Measurements from ENCODE around the gene ATP2B2. TPM values are rescaled to one million over a fixed set of nuclear protein-coding genes. Genes with fewer than 3 reads are reported as not detected.

Gene ATP2B2
- total RNA-seq, 1 experiment from 2014 or later = not detected

DNA sequence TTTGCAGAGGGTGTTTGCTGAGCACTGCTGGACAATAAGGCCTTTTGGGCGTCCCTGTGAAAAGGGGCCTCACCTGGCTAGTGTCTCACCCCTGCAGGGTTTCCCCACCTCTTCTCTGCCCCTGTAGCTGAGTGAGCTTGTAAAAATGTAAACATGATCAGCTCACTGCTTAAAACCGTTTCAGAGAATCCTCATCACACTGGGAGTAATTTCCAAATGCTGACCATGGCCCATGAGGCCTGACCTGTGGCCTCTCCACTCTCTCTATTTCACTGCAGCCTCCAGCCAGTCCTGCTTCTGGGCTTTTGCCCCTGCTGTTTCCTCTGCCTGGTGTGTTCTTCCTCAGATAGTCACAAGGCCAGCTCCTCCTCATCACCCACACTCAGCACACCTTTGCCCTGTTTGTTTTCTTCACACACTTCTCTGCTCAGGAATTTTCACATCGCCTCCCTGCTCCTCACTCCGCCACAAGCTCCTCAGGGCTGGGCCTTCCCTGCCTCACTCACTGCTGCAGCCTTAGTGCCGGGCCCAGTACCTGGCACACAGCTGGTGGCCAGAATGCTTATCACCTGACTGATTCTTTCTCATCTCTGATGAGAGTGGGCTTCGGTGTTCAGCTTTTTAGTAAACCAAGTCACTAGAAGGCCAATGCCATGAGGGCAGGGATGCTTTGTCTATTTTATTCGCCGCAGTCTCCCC, 105.2 kb downstream of the ATP2B2 start:
- Histone ChIP-seq H3K4me1 (no peaks in the 10 kb centered on the region), H3K27me3 (peaks cover 22% of the 10 kb centered on the region; the same call in 1 of the 2 replicates)
- no peak for DNase-seq

DNA sequence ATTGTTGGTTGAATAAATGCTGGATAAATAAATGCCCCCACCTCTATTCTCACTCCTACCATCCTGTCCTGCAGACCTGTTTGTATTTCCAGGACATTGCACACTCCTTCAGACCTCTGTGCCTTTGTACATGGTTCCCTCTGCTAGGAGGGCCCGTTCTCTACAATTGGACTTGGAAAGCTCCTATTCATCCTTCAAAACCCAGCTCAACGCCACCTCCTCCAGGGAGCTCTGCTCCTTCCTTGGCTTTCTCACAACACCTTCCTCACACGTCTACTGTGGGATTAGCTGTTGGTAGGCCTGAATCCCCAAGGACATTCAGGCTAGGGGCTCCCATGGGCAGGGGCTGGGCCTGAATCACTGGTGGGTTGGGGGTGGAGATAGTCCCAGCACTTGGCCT, 105.8 kb downstream of the ATP2B2 start:
- DNase-seq = no peak
- no peaks in the 10 kb centered on the region for H3K9me3 ChIP-seq (replicated peaks)
- H3K36me3 ChIP-seq = no peaks in the 10 kb centered on the region
- H3K27ac ChIP-seq = no peak overlapping the region
- peaks cover 22% of the 10 kb centered on the region; the same call in 1 of the 2 replicates for H3K27me3 ChIP-seq
- H3K4me3 ChIP-seq = no peak overlapping the region
- no peaks in the 10 kb centered on the region for H3K4me1 ChIP-seq

More for the DNA sequence above, 105.2 kb downstream of the ATP2B2 start:
- Histone ChIP-seq H3K9me3 (replicated peaks) (no peaks in the 10 kb centered on the region), H3K27ac (no peak overlapping the region), H3K4me3 (no peak overlapping the region), H3K36me3 (no peaks in the 10 kb centered on the region)

DNA sequence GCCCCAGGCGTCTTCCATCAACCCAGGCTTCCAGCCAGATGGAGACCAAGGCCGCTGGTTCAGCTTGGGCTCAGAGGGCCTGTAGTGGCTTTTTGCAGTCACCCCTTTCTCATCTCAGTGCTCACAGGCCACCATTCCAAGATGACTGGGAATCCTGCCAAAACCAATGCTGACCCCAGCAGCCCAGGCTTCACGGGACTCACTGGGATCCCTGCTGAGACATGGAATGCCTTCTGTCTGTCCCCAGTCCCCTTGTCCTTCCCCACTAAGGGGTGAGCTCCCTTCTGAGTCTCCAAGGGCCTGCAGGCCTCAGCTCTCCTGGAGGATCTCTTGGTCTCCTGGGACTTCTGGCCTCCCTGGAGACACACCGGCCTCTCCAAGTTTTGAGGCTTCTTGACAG, 107.0 kb downstream of the ATP2B2 start:
- DNase-seq = no peak
- H3K27ac ChIP-seq = no peak overlapping the region
- H3K4me1 ChIP-seq = no peaks in the 10 kb centered on the region
- H3K27me3 ChIP-seq = peaks cover 22% of the 10 kb centered on the region; the same call in 1 of the 2 replicates
- H3K9me3 ChIP-seq (replicated peaks) = no peaks in the 10 kb centered on the region
- H3K36me3 ChIP-seq = no peaks in the 10 kb centered on the region
- H3K4me3 ChIP-seq = no peak overlapping the region

DNA sequence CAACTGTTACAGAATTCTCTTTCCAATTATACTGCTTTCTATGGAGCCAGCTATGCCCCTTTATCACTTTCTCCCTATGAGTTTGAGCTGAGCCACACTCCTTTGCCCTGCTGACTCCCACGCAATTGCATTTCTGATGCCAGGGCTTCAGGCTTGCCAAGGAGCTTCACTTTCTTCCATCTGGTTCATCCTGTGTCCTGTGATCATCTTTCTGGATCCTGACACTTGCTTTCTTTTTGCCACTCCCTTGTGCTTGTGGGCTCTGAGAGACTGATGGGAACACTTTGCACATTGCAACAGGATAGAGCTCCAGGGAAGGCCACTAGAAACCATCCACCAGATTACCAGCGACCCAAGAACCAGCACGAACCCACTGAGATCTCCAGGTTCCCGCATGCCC, 107.5 kb downstream of the ATP2B2 start:
- no peaks in the 10 kb centered on the region for H3K4me1 ChIP-seq
- H3K9me3 ChIP-seq (replicated peaks) = no peaks in the 10 kb centered on the region
- no peak overlapping the region for H3K4me3 ChIP-seq
- DNase-seq = no peak
- H3K27ac ChIP-seq = no peak overlapping the region
- H3K27me3 ChIP-seq = peaks cover 19% of the 10 kb centered on the region; the same call in 1 of the 2 replicates
- H3K36me3 ChIP-seq = no peaks in the 10 kb centered on the region

DNA sequence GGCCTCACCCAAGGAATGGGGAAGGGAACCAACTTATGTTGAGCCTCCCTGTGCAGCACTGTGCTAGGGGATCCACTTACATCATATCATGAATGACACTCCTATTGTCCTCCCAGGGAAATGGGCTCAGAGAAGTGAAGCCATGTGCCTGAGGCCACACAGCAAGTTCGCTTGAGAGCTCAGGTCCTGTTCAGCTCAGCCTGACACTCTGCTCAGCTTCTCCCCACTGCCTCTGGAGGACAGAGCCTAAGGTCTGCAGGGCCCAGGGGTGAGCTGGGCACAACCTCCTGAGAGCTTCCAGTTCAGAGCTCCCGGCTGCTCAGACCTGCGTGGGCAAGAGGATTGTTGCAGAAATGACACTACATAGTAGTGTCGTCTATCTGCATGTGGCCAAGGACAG, 108.5 kb downstream of the ATP2B2 start:
- H3K4me1 ChIP-seq = no peaks in the 10 kb centered on the region
- H3K36me3 ChIP-seq = no peaks in the 10 kb centered on the region
- no peaks in the 10 kb centered on the region for H3K9me3 ChIP-seq (replicated peaks)
- no peak overlapping the region for H3K27ac ChIP-seq
- H3K27me3 ChIP-seq = peaks cover 13% of the 10 kb centered on the region; the same call in 1 of the 2 replicates
- DNase-seq = no peak
- no peak overlapping the region for H3K4me3 ChIP-seq

DNA sequence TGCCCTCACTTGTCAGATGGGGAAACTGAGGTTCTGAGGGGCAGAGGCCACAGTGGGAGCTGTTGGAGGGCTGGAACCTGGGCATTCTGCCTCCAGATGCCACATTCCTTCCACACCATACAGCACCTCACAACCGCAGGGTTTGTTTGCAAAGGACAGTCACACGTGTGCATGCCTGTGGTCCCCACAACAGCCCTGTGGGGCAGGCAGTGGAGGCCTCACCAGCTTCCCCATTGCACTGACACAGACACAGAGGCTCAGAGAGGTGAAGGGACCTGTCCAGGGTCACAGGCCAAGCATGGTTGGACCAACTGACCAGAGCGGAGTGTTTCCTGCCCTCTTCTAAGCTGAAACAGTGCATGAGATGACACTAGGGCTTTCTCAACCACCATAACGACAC, 109.3 kb downstream of the ATP2B2 start:
- no peaks in the 10 kb centered on the region for H3K4me1 ChIP-seq
- no peak overlapping the region for H3K27ac ChIP-seq
- H3K27me3 ChIP-seq = peaks cover 13% of the 10 kb centered on the region; the same call in 1 of the 2 replicates
- no peaks in the 10 kb centered on the region for H3K9me3 ChIP-seq (replicated peaks)
- no peak for DNase-seq
- no peak overlapping the region for H3K4me3 ChIP-seq
- H3K36me3 ChIP-seq = no peaks in the 10 kb centered on the region

DNA sequence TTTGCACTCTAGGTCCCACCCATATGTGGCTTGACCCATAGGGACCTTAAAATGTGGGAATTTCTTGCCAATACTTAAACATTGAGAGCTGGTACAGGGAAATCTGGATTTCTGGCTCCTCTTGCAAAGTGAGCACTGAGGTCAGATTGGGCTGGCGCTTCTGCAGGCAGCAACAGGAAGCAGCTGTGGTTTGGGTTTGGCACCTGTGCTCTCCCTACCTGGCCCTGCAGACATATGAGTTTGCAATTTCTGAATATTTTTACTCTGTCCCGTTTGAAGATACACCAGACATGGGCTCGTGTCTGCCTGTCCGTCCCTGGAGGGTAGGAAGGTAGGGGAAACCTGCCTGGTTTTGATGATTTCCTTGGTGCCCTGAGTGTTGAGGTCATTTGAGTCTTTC, 109.7 kb downstream of the ATP2B2 start:
- DNase-seq = no peak
- Histone ChIP-seq H3K36me3 (no peaks in the 10 kb centered on the region), H3K4me3 (no peak overlapping the region), H3K27me3 (peaks cover 13% of the 10 kb centered on the region; the same call in 1 of the 2 replicates), H3K27ac (no peak overlapping the region), H3K4me1 (no peaks in the 10 kb centered on the region), H3K9me3 (replicated peaks) (no peaks in the 10 kb centered on the region)

DNA sequence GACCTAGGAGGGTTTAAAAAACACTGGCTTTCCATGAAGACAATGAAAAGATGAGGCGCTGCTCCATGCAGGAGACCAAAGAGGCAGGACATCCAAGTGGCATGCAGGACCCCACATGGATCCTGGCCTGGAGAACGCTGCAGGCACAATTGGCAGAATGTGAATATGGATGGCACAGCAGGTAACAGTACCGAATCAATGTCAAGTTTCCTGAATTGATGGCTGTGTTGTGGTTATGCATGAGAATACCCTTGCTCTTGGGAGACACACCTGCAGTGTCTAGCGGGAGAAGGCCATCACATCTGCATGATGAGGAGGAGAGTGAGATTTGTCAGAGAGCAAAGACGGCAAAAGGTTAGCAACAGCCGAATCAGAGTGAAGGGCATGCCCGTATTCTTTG, 110.2 kb downstream of the ATP2B2 start:
- peaks cover 13% of the 10 kb centered on the region; the same call in 1 of the 2 replicates for H3K27me3 ChIP-seq
- H3K4me1 ChIP-seq = no peaks in the 10 kb centered on the region
- no peak for DNase-seq
- H3K9me3 ChIP-seq (replicated peaks) = no peaks in the 10 kb centered on the region
- H3K36me3 ChIP-seq = no peaks in the 10 kb centered on the region
- no peak overlapping the region for H3K4me3 ChIP-seq
- H3K27ac ChIP-seq = no peak overlapping the region

DNA sequence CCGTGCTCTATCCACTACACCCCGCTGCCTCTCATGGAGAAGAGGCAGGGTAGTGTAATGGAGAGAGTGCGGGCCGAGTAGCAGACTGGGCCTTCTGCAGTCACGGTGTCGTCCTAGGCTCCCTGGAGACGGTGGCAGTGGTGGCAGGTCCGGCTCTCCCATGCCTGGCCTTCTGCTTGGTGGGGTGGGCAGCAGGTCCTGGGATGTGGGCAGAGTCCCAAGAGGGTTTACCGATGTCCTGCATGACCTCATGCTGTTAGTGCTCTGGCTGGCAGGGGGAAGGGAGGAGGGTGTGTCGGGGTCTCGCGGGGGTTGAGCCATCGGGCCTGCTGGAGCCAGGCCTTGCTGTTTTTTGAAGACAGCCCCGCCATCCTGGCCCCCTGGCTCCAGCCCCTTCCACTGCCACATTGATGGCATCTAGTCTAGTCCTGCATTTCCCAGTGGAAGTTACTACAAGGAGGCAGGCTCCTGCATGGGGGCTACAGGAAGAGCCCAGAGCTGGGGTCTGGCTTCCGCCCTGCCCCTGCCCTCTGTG, 110.8 kb downstream of the ATP2B2 start:
- Histone ChIP-seq H3K9me3 (replicated peaks) (no peaks in the 10 kb centered on the region), H3K36me3 (no peaks in the 10 kb centered on the region), H3K4me3 (no peak overlapping the region), H3K27me3 (peaks cover 10% of the 10 kb centered on the region; the same call in 1 of the 2 replicates), H3K27ac (no peak overlapping the region), H3K4me1 (no peaks in the 10 kb centered on the region)
- DNase-seq = no peak

DNA sequence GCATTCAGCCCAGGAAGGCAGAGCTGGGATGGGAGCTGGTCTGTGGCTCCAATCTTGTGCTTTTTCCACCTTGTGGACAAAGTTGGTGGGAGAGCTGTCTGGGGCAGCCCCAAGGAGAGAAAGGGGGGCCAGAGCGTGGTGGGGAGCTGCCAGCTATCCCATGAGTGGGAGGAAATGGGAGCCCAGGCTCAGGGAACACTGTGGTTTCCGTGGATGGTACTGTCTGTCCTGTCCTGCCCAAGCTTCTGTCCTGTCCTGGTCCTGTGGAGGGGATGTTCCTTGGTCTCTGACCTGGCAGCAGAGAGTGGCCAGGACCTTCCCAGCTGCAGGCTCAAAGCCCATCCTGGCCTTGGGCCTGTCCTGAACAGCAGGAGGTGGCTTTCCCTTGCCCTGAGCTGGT, 111.9 kb downstream of the ATP2B2 start:
- H3K4me1 ChIP-seq = no peaks in the 10 kb centered on the region
- H3K27ac ChIP-seq = no peak overlapping the region
- no peak overlapping the region for H3K4me3 ChIP-seq
- DNase-seq = no peak
- 0 out of 2 replicates have a peak, but pooled peaks cover 2% of the 10 kb centered on the region for H3K9me3 ChIP-seq (replicated peaks)
- H3K27me3 ChIP-seq = peaks cover 10% of the 10 kb centered on the region; the same call in 1 of the 2 replicates
- H3K36me3 ChIP-seq = no peaks in the 10 kb centered on the region

DNA sequence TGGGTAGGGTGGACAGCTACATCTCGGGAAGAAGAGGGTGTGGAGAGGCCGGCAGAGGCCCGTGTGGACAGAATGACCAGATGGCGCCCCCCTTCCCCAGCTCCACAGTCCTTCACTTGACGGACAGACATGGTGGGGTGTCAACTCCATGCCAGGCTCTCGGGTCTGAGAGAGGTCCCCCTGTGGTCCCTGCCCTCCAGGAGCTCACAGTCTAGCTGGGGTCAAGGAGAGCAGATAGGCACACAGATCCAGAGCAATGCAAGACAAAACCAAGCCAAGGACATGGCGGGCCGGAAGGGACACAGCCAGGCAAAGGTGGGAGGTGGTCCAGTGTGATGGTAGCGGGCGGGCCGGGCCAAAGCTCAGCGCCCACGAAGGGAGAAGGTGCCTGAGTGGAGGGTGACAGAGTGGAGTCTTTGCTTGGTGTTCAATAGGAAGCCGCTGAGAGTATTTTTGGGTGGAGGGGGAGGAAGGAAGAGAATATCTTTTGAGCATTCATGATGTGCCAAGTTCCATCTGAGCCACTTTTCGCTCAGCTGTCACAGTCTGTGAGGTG, 112.4 kb downstream of the ATP2B2 start:
- H3K27me3 ChIP-seq = peaks cover 5% of the 10 kb centered on the region; the same call in 1 of the 2 replicates
- H3K4me3 ChIP-seq = no peak overlapping the region
- no peaks in the 10 kb centered on the region for H3K4me1 ChIP-seq
- no peaks in the 10 kb centered on the region for H3K36me3 ChIP-seq
- no peak for DNase-seq
- no peak overlapping the region for H3K27ac ChIP-seq
- H3K9me3 ChIP-seq (replicated peaks) = 0 out of 2 replicates have a peak, but pooled peaks cover 2% of the 10 kb centered on the region

DNA sequence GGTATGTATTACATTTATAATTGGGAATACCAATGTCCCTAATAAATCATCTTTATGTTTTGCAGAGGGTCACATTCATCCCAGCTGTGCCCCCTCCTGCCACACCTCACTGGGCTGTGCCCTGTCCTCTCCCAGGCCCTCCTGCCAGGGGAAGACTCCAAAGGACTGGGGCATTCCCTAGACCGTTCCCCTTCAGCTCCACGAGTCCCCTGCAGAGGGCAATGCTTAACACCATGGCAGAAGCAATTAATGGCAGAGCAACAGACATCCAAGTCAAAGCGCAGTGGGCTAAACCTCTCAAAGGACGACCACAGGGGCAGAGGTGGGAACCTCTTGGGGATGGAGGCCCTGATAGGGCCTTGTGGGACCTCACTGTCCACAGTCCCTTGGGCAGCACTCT, 113.1 kb downstream of the ATP2B2 start:
- no peak for DNase-seq
- no peaks in the 10 kb centered on the region for H3K4me1 ChIP-seq
- H3K27me3 ChIP-seq = peaks cover 3% of the 10 kb centered on the region; the same call in 1 of the 2 replicates
- no peak overlapping the region for H3K27ac ChIP-seq
- 0 out of 2 replicates have a peak, but pooled peaks cover 5% of the 10 kb centered on the region for H3K9me3 ChIP-seq (replicated peaks)
- H3K4me3 ChIP-seq = no peak overlapping the region
- no peaks in the 10 kb centered on the region for H3K36me3 ChIP-seq

DNA sequence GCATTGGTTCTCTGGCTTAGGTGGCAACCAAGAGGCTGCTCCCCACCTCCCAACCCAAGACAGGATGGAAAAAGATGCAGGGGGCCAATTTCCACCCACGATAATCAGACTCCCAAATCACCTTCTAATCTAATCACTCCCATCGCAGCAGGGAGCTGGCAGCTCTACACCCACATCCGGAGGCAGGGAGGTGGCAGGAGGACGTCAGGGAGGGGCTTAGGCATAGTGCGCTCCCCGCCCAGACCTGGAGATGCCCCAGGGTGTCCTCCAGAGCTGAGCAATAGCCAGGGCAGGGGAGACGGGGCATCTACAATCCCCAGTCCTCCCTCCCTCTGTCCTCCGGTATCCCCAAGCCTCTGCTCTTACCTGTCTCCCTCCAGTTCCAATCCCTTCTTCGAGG, 114.0 kb downstream of the ATP2B2 start:
- H3K9me3 ChIP-seq (replicated peaks) = 0 out of 2 replicates have a peak, but pooled peaks cover 5% of the 10 kb centered on the region
- no peak overlapping the region for H3K27ac ChIP-seq
- no peaks in the 10 kb centered on the region for H3K36me3 ChIP-seq
- H3K4me1 ChIP-seq = no peaks in the 10 kb centered on the region
- H3K4me3 ChIP-seq = no peak overlapping the region
- peaks cover 3% of the 10 kb centered on the region; the same call in 1 of the 2 replicates for H3K27me3 ChIP-seq
- no peak for DNase-seq

DNA sequence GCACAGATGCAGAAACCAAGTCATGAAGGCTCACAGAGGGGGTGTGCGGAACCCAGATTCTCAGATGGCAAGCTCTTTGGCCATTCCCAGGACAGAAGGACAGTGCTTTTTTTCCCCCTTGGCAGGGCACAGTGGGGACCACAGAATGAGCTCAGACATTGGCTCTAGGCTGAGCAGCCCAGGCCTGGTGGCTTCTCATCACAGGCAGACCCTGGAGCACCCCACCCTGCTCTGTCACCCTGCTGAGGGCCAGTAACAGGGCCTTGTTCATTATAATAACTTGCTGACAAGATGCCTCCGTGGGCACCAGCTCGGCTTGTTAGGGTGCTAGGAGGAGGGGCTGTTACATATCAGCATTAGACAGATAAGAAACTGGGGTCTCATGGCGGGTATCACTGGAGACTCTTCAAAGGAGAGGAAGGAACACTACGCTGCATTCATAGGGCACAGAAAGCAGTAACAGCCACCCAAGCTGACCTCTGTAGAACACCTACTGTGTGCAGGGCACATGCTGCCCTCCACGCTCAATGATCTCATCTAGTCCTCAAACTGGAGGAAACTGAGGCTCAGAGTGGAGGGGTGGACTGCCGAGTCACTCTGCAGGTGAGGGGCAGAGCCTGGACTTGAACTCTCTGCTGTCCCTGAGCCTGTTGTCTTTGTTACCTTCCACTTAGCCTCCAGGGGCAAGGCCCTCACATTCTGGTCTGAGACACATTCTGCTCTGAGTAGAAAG, 114.6 kb downstream of the ATP2B2 start:
- no peak overlapping the region for H3K27ac ChIP-seq
- no peaks in the 10 kb centered on the region for H3K36me3 ChIP-seq
- peaks cover under 1% of the 10 kb centered on the region; the same call in 1 of the 2 replicates for H3K27me3 ChIP-seq
- no peak for DNase-seq
- H3K4me3 ChIP-seq = no peak overlapping the region
- no peaks in the 10 kb centered on the region for H3K4me1 ChIP-seq
- 0 out of 2 replicates have a peak, but pooled peaks cover 5% of the 10 kb centered on the region for H3K9me3 ChIP-seq (replicated peaks)

DNA sequence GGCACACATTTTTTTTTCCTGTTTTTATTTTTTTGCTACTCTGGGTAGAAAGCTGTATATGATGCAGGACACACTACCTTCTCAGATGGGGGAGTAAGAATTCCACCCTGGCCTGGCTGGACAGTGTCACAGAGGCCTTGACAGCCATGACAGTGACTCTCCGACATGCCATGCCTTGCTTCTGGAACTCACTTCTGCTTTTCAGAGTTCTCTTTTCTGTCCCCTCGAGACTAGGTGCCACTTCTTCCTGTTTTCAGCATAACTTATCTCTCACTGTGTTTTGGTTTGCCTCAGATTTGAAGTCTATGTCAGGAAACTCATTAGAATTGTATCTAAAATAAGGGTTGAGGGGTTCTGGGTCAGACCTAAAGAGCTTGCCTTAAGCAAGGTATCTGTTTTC, 115.4 kb downstream of the ATP2B2 start:
- H3K4me3 ChIP-seq = no peak overlapping the region
- no peak for DNase-seq

More for the DNA sequence above, 115.4 kb downstream of the ATP2B2 start:
- Histone ChIP-seq H3K9me3 (replicated peaks) (0 out of 2 replicates have a peak, but pooled peaks cover 5% of the 10 kb centered on the region), H3K27me3 (no peaks in the 10 kb centered on the region), H3K27ac (no peak overlapping the region), H3K4me1 (no peaks in the 10 kb centered on the region), H3K36me3 (no peaks in the 10 kb centered on the region)
